H9 (cell line): Measurements from ENCODE around the gene ALX3. TPM values are rescaled to one million over a fixed set of nuclear protein-coding genes. Genes with fewer than 3 reads are reported as not detected.

Experiments
- DNase-seq: peaks from one replicate; pipeline ENCODE4 v3.0.0-alpha.2; 2017
- H2AFZ ChIP-seq: one replicate; pipeline ENCODE4 v1.6.1; 2013; ENCODE audit warnings: mild to moderate bottlenecking, low read length, control low read depth, moderate library complexity
- H2AK5ac ChIP-seq: 2 replicates; pipeline ENCODE4 v1.6.1; 2013; ENCODE audit warnings: low read length, control low read depth, mixed read lengths; ENCODE audit not compliant: insufficient read length
- H2BK120ac ChIP-seq: one replicate; pipeline ENCODE4 v1.6.1; 2013; ENCODE audit warnings: low read depth, mild to moderate bottlenecking, low read length, control low read depth, inconsistent platforms; ENCODE audit not compliant: poor library complexity, severe bottlenecking
- H2BK12ac ChIP-seq: 2 replicates; pipeline ENCODE4 v1.6.1; 2013; ENCODE audit warnings: low read length, control low read depth, mixed read lengths, low read depth; ENCODE audit not compliant: insufficient read length
- H2BK15ac ChIP-seq: 2 replicates; pipeline ENCODE4 v1.6.1; 2013; ENCODE audit warnings: low read depth, low read length, control low read depth
- H2BK20ac ChIP-seq: one replicate; pipeline ENCODE4 v1.6.1; 2013; ENCODE audit warnings: low read depth, mild to moderate bottlenecking, low read length, control low read depth, inconsistent platforms; ENCODE audit not compliant: poor library complexity, severe bottlenecking
- H2BK5ac ChIP-seq: 2 replicates; pipeline ENCODE4 v1.6.1; 2013; ENCODE audit warnings: low read length, control low read depth, mixed read lengths; ENCODE audit not compliant: insufficient read length
- H3K14ac ChIP-seq: 2 replicates; pipeline ENCODE4 v1.6.1; 2013; ENCODE audit warnings: low read length, control low read depth; ENCODE audit not compliant: insufficient read depth
- H3K18ac ChIP-seq: 2 replicates; pipeline ENCODE4 v1.6.1; 2013; ENCODE audit warnings: low read depth, mild to moderate bottlenecking, mixed read lengths, low read length, control low read depth; ENCODE audit not compliant: insufficient read length
- H3K23ac ChIP-seq: 2 replicates; pipeline ENCODE4 v1.6.1; 2013; ENCODE audit warnings: low read length, control low read depth, mixed read lengths, low read depth; ENCODE audit not compliant: insufficient read length
- H3K23me2 ChIP-seq: 2 replicates; pipeline ENCODE4 v1.6.1; 2013; ENCODE audit warnings: low read depth, mild to moderate bottlenecking, mixed read lengths, low read length, control low read depth; ENCODE audit not compliant: insufficient read length, poor library complexity, severe bottlenecking
- H3K27ac ChIP-seq: 2 replicates; pipeline ENCODE4 v1.5.1; 2013; ENCODE audit warnings: low read length, control low read depth, mixed read lengths, low read depth; ENCODE audit not compliant: insufficient read length
- H3K27me3 ChIP-seq: 2 replicates; pipeline ENCODE4 v1.6.1; 2013; ENCODE audit warnings: low read length, control low read depth, inconsistent platforms; ENCODE audit not compliant: insufficient read depth
- H3K4ac ChIP-seq: 2 replicates; pipeline ENCODE4 v1.6.1; 2013; ENCODE audit warnings: low read depth, mild to moderate bottlenecking, control low read depth, inconsistent platforms, low read length, moderate library complexity
- H3K4me1 ChIP-seq: 2 replicates; pipeline ENCODE4 v1.6.1; 2013; ENCODE audit warnings: low read length, control low read depth, inconsistent platforms; ENCODE audit not compliant: insufficient read depth
- H3K4me2 ChIP-seq: 2 replicates; pipeline ENCODE4 v1.6.1; 2013; ENCODE audit warnings: low read length, control low read depth, mixed read lengths; ENCODE audit not compliant: insufficient read length, insufficient read depth
- H3K56ac ChIP-seq: 2 replicates; pipeline ENCODE4 v1.6.1; 2013; ENCODE audit warnings: low read depth, mild to moderate bottlenecking, mixed read lengths, low read length, control low read depth; ENCODE audit not compliant: insufficient read length
- H3K79me1 ChIP-seq: 2 replicates; pipeline ENCODE4 v1.6.1; 2013; ENCODE audit warnings: low read depth, mild to moderate bottlenecking, moderate library complexity, low read length, control low read depth, inconsistent platforms; ENCODE audit not compliant: insufficient read depth, poor library complexity, severe bottlenecking
- H3K79me2 ChIP-seq: 2 replicates; pipeline ENCODE4 v1.6.1; 2013; ENCODE audit warnings: low read length, control low read depth, inconsistent platforms; ENCODE audit not compliant: insufficient read depth
- H3K9ac ChIP-seq: 2 replicates; pipeline ENCODE4 v1.6.1; 2013; ENCODE audit warnings: low read length, control low read depth, mixed read lengths; ENCODE audit not compliant: insufficient read length; ENCODE audit errors: extremely low read depth
- H3K9me3 ChIP-seq: one replicate; pipeline ENCODE4 v1.6.1; 2013; ENCODE audit warnings: low read depth, low read length, inconsistent platforms; ENCODE audit not compliant: control insufficient read depth
- H3T11ph ChIP-seq: one replicate; pipeline ENCODE4 v1.6.1; 2013; ENCODE audit warnings: mild to moderate bottlenecking, low read length, control low read depth, inconsistent platforms
- H4K20me1 ChIP-seq: one replicate; pipeline ENCODE4 v1.6.1; 2013; ENCODE audit not compliant: control insufficient read depth, insufficient read length, insufficient read depth
- H4K5ac ChIP-seq: 2 replicates; pipeline ENCODE4 v1.6.1; 2013; ENCODE audit warnings: low read depth, mild to moderate bottlenecking, mixed read lengths, low read length, control low read depth; ENCODE audit not compliant: insufficient read length
- H4K8ac ChIP-seq: replicated peaks from 2 replicates; pipeline ENCODE4 v1.6.1; 2013; ENCODE audit warnings: low read length, control low read depth, mixed read lengths, low read depth; ENCODE audit not compliant: insufficient read length
- H4K91ac ChIP-seq: 2 replicates; pipeline ENCODE4 v1.6.1; 2013; ENCODE audit warnings: low read depth, mild to moderate bottlenecking, moderate library complexity, mixed read lengths, low read length, control low read depth; ENCODE audit not compliant: insufficient read length
- H3K27ac Mint-ChIP-seq, 3 experiments: 2 replicates in 2 of 3; 3 replicates in 1 of 3; pipeline ENCODE4 v1.8.0; 2020 to 2021; ENCODE audit warnings: mixed read lengths in 3 of 3, mild to moderate bottlenecking in 1 of 3, moderate library complexity in 1 of 3
- H3K27me3 Mint-ChIP-seq: 2 replicates; pipeline ENCODE4 v1.8.0; 2021; ENCODE audit warnings: low read depth, mild to moderate bottlenecking, moderate library complexity, mixed read lengths
- H3K36me3 Mint-ChIP-seq, 3 experiments: 2 replicates in 2 of 3; 3 replicates in 1 of 3; pipeline ENCODE4 v1.8.0; 2020 to 2021; ENCODE audit warnings: low read depth in 3 of 3, mixed read lengths in 3 of 3; ENCODE audit not compliant: insufficient read depth in 1 of 3
- H3K4me1 Mint-ChIP-seq, 2 experiments: 2 replicates each; pipeline ENCODE4 v1.8.0; 2020; ENCODE audit warnings: mixed read lengths in 2 of 2
- H3K4me3 Mint-ChIP-seq, 2 experiments: 2 replicates in 1 of 2; 3 replicates in 1 of 2; pipeline ENCODE4 v1.8.0; 2020 to 2021; ENCODE audit warnings: mild to moderate bottlenecking in 2 of 2, mixed read lengths in 2 of 2, moderate library complexity in 1 of 2
- H3K9me3 Mint-ChIP-seq, 2 experiments: 2 replicates in 1 of 2; 3 replicates in 1 of 2; pipeline ENCODE4 v1.8.0; 2020; ENCODE audit warnings: mild to moderate bottlenecking in 2 of 2, mixed read lengths in 2 of 2, moderate library complexity in 1 of 2
- WGBS: extraction: QIAGEN DNeasy Blood & Tissue Kit; methylation state at CpG from one replicate; pipeline ENCODE4 v1.1.7; 2013; ENCODE audit warnings: missing lambda C conversion rate, low lambda C conversion rate, mixed read lengths; ENCODE audit not compliant: insufficient read length; ENCODE audit errors: extremely low coverage; 5-methylcytosine and 5-hydroxymethylcytosine counted together
- total RNA-seq: library from RNA; stranded (reverse); gene quantifications from 2 replicates; pipeline ENCODE4 v1.2.1, GENCODE V29; 2021
- TF ChIP-seq, protein P1 (sequence below): fragments of 200-600 bp; sonication (generic); conservative IDR thresholded peaks from 3 replicates; pipeline ENCODE4 v1.8.0; 2021; ENCODE audit warnings: antibody characterized with exemption, mild to moderate bottlenecking

ALX3 gene
- total RNA-seq, 1 experiment from 2014 or later = not detected

DNA sequence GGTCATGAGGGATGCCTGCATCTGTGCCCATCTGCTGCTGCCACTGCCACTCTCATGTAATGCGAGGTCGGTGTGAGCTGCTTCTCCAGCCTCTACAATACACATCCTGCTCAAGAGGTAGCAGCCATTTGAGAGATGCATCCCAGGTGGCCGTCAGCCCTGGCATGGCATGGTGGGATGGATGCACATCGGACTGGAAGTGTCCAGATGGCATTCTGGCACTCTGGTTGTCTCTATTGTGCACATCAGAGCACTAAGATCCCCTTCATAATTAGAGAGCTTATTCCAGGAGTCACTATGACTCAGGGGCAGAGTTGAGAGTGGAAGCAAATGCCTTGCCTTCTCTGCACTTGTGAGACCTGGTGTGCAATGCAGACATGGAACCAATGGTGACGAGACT is 32.2 kb downstream of the ALX3 start:
- WGBS = no CpG with 5 or more reads among the region's 5 CpGs
- H4K20me1 ChIP-seq = peaks cover 2% of the 10 kb centered on the region

More for the DNA sequence above, 32.2 kb downstream of the ALX3 start:
- no peaks in the 10 kb centered on the region for H3K27me3 ChIP-seq
- no peak for DNase-seq
- no peaks in the 10 kb centered on the region for H3K27me3 Mint-ChIP-seq
- H3K27ac ChIP-seq = no peak overlapping the region
- no peak overlapping the region for H3K18ac ChIP-seq
- H2BK20ac ChIP-seq = no peak overlapping the region
- H4K91ac ChIP-seq = no peak overlapping the region
- no peaks in the 10 kb centered on the region for H3K9me3 Mint-ChIP-seq
- peaks cover 6% of the 10 kb centered on the region; the same call in 1 of the 2 replicates for H3K79me2 ChIP-seq
- no peak overlapping the region for H3K4me2 ChIP-seq
- H4K5ac ChIP-seq = no peak overlapping the region
- no peak overlapping the region for H2BK15ac ChIP-seq
- H2BK5ac ChIP-seq = no peak overlapping the region
- H4K8ac ChIP-seq = no peak overlapping the region
- no peak overlapping the region for H3K4me3 Mint-ChIP-seq
- H3K4me1 Mint-ChIP-seq = peaks cover 14 to 19% of the 10 kb centered on the region in 2 experiments
- H3K23ac ChIP-seq = no peak overlapping the region
- H2BK12ac ChIP-seq = no peak overlapping the region
- no peaks in the 10 kb centered on the region for H3K79me1 ChIP-seq
- H3K9ac ChIP-seq = no peak overlapping the region
- H3K23me2 ChIP-seq = peaks cover 7% of the 10 kb centered on the region
- H3K14ac ChIP-seq = no peak overlapping the region
- H2AK5ac ChIP-seq = no peak overlapping the region
- H3K4me1 ChIP-seq = peaks cover 3% of the 10 kb centered on the region; the same call in 1 of the 2 replicates
- H3K56ac ChIP-seq = no peak overlapping the region
- H3K9me3 ChIP-seq = no peaks in the 10 kb centered on the region
- H3K4ac ChIP-seq = no peak overlapping the region
- H3K27ac Mint-ChIP-seq = no peak overlapping the region
- H2AFZ ChIP-seq = no peak overlapping the region
- peaks cover 45 to 57% (median 53%) of the 10 kb centered on the region in 3 experiments for H3K36me3 Mint-ChIP-seq
- no peak overlapping the region for H2BK120ac ChIP-seq
- no peak overlapping the region for H3T11ph ChIP-seq
- TF ChIP-seq, protein P1, sequence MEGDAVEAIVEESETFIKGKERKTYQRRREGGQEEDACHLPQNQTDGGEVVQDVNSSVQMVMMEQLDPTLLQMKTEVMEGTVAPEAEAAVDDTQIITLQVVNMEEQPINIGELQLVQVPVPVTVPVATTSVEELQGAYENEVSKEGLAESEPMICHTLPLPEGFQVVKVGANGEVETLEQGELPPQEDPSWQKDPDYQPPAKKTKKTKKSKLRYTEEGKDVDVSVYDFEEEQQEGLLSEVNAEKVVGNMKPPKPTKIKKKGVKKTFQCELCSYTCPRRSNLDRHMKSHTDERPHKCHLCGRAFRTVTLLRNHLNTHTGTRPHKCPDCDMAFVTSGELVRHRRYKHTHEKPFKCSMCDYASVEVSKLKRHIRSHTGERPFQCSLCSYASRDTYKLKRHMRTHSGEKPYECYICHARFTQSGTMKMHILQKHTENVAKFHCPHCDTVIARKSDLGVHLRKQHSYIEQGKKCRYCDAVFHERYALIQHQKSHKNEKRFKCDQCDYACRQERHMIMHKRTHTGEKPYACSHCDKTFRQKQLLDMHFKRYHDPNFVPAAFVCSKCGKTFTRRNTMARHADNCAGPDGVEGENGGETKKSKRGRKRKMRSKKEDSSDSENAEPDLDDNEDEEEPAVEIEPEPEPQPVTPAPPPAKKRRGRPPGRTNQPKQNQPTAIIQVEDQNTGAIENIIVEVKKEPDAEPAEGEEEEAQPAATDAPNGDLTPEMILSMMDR = no peak
